CD4-positive, alpha-beta T cell treated with Interleukin-15 for 4 hours (primary cell): ENCODE results near the gene COL17A1.
A peak's percentile ranks its signal among the peaks of the same experiment; 100 is the strongest.

Experiments used
- DNase-seq: peaks from one replicate; pipeline ENCODE4 v3.0.0-alpha.2; 2020; ENCODE audit warnings: low spot score

COL17A1 gene

DNA sequence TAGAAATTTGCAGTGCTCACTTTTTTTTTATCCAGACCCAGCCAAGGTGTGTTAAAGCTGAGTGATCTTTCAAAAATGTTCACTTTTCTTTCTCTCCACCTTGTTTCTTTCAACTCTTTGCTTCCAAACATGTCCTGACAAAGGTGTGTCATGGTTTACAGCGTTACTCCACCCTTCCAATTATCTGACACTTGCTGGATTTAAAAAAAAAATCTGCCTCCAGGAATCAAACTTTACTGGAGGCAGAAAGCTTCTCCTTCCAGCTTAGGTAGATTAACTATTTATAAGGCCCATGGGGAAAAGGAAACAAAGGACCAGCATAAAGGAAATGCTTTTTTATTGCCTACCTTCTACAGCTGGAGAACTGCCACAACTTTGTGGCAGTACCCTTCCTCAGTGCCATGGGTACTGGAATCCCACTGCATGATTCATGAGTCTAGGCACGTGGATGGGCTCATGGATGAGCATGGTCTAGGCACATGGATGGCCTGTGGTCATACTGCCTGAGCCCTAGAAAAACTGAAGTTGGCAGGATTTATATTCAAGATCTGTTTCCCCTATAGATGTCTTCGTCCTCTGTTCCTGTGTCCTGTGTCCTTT lies at the start of gene COL17A1:
COL17A1 (minus strand) TSS at position 80 of the 600 bp plus-strand sequence. CDS start 5,207 bp downstream, outside the sequence.
- no peak for DNase-seq

DNA sequence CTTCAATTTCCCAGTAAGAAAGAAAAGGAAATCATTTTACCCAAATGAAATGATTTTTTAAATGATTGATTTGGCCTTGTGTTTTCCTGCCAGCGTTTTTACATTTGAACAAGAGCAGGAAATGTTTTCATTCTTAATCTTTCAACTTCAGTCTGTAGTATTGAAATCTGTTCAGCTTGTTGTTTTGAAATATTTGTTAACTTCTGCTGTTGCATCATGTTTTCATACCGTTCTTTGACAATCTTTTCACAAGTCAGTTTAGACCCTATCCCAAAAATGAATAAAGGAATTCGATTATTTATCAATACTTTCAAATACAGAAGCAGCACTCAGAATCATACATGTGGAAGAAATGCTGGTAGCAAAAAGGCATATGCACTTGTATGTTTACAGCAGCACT lies 44.4 kb upstream of the COL17A1 start:
- no peak for DNase-seq

DNA sequence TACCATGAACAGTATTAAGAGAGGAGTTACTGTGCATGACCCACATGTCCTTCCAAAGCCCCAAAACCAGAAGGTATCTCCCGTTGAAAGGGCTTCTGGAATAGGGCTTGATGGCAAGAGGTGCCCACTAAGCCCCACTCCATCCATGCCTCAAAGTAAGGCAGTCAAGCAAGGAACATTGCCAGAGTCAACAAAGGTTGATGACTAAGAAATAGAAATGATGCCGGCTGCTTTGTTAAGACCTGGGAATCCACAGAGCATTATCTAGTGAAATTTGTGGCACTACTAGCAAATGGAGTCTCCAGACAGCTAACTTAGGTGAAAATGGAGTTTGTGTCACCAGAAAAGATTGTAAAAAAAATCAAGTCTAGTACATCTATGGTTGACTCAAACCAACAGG lies 42.5 kb upstream of the COL17A1 start:
- DNase-seq: no peak

DNA sequence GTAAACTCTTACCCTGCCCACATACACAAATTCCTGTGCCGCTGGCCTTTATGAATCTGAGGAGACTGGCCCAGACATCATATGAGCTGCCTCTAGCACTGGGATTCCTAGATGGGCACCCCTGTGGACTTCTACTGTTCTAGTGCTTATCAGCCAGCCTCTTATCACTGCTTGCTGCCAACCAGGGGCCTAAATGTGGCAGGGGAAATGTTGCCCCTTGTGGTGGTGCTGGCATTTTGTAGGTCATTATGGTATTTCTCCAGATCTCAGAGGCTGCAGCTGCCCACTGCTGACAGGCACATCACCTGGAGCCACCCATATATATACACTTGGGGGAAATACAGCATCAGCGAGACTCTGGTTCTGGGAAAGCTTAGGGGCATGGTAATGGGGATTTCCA lies 41.7 kb upstream of the COL17A1 start:
- no peak for DNase-seq

DNA sequence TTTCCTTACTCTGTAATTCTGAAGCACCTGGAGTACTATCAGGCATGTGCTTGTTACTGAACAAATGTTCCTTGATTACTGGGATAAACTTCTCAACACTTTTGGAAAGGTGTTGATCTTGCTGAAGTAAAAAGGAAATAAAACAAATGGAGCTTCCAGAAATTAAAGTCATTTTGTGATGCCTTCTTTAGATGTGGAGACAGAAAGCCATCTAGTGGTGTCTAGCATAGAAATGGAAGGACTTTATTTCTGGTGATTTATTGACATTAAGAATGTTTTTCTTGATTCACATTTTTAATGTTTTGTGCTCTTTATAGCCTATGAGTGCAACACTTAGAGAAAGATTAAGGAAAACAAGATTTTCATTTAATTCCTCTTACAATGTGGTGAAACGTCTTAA lies 37.7 kb upstream of the COL17A1 start:
- DNase-seq: peak; percentile 21

DNA sequence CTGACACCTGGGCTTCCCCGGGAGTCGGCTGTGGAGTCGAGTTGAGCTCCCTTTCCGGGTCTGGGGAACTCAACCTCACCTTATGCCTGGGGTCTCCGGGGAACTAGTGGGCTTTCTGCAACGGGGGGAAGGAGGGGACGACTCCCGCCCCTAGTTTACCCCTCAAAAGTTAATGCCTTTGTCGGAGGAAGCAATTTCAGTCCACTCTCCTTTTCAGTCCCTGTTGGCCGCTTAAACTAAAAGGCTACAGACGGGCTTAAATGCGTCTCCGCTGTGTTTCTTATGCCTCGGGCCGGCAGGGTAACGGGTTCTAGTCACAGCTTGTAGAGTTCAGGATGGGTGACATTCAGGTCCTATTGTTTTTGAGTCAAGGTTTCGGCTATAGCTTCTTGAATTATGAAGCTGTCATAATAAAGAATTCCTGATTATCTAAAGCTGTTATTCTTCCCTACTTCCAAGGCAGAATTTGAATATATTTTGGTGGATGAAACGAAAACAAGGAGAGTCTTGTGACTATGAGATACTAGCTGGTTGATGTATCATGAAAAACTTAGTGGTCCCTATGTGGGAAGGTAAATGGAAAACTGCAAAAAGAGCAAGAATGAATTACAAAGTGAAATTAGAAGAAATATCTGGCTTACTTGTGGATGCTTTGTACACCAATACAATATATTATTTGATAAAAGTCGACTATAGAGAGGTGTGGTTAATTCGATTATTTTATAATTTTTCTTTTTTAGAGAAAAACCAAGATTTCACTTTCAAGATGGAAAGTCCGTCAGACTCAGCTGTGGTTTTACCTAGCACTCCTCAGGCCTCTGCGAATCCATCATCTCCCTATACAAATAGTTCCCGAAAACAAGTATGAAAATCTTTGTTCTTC lies 36.8 kb upstream of the COL17A1 start:
- no peak for DNase-seq

DNA sequence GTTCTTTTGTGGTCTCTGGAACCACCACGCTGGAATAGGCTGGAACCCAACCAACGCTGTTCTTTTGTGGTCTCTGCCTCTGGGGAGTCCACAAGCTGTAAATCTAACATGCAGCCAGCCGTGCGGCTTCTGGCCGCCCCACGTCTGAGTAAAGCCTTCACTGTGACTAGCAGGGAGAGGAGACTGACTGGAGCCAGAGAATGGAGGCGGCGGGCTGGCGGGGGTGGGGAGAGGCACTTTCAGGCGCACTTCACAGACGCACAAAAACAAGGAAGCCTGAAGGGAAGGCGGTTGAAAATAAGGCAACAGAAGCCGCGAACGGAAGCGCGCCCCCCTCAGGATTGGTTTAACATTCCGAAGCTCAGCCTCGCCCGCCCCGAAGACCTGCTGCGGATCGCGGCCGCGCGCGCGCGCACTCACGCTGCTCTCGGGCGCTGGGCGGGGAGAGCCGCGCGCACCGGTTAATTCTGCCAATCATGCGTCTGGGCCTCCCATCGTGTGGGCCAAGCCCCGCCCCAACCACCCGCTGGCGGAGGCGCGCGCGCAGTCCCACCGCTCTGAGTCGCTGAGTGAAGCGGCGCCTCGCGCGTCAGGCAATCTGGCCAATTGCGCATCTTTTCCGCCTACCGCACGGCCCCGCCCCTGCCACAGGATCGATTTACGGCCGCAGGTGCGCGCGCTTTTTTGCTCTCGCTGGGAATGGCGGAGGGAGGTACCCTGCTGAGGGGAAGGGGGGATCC lies 36.0 kb upstream of the COL17A1 start, which contains the start of gene SFR1:
SFR1 (plus strand) TSS at position 687 of the 740 bp plus-strand sequence; CDS start at position 700, 13 bp downstream.
- DNase-seq: peak; percentile 99

DNA sequence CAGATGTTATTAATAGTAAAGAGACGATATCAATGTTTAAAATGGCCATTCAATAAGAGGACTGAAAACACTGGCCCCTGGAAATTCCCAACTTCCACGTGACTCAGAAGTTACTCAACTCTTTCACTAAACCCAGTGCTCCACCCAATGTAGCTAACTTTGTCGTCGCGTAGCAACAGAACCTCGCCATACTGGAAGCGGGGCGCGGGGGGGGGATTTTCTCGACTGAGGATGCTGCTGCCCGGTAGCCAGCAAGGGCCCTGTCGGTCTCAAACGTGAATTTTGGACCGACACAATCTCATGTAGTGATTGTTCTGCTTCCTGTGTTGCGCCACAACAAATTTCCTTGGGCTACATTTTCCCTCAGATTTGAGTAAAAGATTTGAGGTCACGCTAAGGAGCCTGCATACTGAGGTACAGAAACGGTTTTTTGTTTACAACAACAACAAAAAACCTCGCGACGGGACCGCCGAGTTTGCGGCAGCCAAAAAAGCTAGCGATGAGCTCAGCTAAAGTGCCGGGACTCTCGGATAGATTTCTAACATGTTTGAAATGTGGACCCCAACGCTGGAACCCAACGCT lies 35.3 kb upstream of the COL17A1 start:
- peak; percentile 95 for DNase-seq

DNA sequence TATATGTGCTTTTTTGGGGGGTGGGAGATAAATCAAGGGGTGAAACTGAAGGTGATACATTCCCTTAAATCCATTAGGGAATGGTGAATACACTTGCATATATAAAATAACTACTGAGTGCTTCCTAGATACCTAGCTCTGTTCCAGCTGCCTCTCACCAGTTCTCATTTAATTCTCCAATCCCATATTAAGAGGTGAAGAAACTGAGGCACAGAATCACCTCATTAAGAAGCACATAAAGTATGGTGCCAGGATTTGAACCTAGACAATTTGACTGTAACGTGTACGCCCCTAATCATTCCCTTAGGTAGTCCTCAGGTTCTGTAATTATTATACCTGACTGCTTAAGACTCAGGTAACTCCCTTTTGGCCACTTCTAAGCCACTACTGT lies 34.8 kb upstream of the COL17A1 start:
- no peak for DNase-seq

DNA sequence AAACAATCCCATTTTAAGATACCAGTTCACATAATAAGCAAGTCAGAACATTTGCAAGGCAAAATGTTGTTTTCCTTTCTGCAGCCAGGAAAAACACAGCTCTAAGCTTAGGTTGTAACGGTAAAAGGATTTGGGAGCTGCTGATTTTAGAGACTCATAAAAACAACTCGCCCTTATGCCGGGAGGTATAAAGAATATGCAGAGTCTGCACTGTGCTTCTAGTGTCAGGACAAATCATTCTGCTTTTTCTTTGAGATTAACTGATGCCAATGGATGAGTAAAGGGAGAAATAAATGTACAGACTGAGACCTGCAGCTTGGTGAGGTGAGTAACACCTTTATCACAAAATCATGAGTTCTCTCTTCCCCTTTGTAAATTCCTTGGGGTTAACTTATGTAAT lies 34.3 kb upstream of the COL17A1 start:
- no peak for DNase-seq

DNA sequence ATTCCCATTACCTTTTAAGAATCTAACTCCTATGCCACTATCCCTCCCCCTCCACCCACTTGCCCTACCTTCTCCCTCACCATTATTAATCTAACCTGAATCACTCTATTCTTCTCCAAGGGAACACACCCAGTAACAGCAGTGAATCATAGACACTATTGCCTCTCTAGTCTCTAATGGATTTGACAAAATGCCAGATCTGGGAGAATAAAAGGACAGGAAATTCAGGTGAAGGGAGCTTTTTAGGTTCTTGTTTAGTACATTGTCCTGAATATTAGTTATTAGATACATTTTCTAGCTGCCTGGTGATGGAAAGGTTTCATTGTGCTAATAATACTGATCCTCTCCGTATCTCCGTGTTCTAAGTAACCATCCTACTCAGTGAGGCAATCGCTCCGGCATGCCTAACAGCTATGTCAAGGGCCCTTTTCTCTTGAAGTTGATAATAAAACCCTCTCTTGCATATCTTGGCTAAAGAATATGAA lies 32.2 kb upstream of the COL17A1 start:
- DNase-seq: no peak

DNA sequence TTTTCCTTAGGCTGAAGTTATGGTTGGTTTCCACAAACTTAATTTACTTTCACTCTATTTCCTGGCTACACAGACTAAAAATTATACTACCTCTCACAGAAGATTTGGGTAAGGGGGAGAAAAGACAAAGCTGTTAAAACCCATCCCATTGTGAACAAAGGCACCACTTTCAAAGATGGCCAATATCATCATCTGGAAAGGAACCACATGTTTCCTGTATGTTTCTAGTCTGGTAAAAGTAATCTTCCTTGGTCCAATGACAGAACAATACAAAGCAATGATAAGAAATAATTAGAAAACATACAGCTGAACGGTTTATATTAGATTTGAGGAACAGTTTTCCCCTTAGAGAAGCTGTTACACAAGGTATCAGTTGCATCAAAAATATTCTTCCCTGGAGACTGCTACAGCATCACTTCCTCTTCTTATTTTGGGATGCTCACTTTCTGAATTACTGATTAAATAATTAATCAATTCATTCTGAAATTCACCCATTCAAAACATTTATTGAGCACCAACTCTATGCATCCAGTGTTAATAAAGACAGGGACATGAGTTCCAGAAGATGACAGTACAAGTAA lies 27.8 kb upstream of the COL17A1 start:
- no peak for DNase-seq

DNA sequence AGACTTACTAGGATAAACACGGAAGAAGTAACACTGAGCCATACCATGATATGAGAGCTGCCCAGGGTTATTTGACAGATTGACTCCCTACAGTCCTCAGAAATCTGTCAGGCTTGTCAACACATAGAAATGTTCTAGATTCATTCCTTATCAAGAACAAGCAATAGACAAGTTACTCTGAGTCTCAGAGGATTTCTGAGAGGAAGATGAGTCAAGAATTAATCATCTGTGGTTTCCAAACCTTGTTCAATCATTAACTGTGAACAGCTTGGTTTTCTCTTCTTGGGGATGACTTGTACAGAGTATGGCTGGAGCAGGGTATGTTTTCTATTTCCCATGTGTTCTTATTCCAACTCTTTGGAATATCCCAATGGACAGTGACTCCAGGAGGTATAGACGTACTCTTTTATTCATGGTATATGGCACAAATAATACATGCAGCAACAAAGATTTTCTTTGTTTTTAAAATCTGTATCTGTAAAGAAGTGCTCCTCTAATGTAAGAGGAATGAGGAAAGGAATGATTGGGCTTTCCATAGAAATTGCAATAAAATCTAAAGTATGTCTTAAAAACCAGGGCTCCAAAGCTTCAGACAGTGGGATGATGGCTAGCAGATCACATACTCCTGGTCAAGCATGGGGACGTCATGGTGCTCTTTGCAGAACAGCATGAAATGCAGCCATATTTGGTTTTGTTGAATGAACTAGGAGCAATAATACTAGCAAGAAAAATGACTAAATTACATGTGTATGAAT lies 24.4 kb upstream of the COL17A1 start:
- peak; percentile 23 for DNase-seq

DNA sequence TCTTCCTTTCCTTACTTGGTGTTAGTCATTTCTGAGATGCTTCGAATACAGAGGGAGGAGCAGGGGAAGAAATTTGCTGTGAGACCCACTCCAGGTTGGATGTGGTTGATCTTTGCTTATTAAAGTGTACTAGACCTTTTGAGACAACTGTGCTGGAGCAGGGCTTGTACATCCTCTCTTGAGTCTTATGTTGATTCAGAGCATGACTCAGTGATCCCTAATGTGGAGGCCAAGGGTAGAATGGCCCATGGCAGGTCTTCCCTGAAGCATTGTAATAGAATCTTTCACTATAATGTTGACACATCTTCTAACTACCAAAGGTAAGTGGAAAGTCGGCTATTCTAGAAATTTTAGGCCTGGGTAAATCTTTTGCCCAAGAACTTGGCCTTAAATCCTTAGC lies 19.2 kb upstream of the COL17A1 start:
- no peak for DNase-seq

DNA sequence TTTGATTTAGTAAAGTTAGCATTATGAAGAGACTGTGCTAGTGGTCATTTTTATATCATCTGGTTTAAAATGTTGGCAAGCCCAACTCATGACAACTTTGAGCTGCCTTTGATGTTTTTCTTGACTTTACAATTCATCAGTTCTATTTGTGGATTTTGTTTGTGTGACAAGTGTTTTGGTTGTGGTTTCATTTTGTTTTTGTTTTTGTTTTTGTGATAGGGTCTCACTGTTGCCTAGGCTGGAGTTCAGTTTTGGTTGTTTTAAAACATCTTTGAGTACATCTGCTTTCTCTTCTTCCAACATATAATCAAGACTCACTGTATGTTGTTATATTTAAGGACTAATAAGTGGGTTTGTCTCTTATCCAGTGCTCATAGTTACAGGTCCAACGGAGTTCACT lies 18.7 kb upstream of the COL17A1 start:
- DNase-seq: no peak

DNA sequence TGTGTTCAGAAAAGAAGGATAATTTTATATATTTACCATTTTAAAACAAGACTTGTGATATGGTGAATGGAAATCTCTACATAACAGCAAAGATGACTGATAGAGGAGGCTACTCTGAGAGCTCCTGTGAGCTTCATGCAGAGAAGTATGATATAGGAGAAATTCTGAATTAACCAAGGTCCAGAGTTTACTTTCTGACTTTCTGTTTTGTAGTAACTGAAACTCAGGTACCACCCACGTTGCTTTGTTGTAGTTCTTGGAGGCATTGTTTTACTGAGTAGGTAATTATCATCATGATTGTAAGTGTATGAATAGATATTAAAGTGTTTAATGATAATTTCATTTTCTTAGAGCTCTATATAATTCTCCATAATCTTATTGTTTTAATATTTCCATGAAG lies 18.3 kb upstream of the COL17A1 start:
- DNase-seq: no peak

DNA sequence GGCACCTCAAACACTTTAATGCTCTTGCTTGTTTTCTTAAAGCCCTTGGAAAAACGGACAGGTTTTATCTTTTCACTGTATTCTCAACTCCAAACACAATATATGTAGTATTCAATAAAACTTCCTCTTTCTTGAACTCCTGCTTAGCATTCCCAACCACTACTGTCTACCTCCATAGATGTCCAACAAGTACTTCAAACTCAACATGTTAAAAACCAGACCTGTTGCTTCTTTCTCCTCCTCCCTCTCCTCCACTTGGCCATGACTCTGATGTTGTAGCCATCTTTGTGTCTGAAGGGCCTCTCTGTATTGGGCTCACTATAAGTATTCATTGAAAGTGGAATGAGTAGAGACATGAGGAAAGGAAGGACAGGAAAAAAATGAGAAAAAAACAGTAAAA lies 16.2 kb upstream of the COL17A1 start:
- DNase-seq: no peak

DNA sequence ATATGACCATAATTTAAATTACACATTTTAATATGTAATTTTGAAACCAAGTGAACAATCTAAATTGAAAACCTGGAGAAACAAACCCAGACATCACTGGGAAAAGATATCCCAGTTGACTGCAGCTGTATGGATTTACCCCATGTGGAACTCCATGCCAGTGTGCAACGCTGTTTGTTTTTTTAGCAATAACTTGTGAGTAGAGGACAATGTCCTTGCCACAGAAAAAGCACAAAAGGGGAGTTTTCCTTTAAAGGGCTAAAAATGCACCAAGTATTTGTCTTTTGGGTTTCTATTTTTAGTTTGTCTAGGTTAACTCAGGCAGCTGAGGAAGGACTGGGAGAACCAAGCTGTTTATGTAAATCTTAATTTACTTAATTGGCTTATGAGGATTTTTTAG lies 15.1 kb upstream of the COL17A1 start:
- no peak for DNase-seq

DNA sequence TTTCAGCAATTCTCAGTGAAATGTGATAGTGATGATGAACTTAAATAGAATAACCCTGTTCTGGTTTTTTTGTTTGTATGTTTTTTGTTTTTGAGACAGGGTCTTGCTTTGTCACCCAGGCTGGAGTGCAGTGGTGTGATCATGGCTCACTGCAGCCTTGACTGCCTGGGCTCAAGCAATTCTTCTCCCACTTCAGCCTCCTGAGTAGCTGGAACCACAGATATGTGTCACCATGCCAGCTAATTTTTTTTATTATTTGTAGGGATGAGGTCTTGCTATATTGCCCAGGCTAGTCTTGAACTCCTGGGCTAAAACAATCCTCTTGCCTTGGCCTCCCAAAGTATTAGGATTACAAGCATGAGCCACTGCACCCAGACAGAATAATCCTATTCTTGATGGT lies 14.3 kb upstream of the COL17A1 start:
- no peak for DNase-seq

DNA sequence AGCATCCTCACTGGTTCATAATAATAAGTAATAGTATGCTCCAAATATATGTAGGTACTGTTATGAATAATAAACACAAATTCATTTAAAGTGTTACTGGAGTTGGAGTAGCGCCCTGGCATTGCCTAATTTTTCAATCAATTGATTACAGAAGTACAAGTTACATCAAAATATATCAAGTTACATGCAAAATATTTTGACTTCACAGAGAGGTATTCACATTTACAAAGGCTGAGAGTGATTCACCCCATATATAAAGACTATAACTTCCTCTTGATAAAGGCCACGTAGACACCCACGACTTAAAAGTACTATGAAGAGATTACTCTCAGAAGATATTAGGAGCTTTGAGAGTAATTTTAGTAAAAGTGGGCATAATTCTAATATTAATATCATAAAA lies 13.6 kb upstream of the COL17A1 start:
- no peak for DNase-seq

DNA sequence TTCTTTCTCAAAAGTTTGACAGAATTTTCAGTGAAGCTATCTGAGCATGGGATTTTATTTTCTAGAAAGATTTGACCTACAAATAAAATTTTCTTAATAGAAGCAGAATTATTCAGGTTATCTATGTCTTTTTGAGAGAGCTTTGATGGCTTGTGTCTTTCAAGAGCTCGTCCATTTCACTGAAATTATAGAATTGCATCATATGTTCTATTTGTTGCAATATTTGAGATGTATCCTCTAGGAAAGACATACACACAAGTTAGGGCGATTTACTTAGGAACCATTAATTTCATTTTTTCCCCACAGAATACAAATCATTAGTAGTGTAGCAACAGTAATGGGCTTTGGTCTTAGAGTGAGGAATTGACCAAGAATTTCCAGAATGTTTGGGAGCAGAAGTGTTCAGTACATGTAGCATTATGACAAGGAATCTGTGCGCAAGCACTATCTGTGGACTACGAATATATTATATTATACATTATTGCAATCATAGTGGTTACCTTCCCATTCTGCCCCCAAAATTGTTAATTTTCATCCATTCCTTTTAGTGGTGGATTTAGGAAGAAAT lies 12.8 kb upstream of the COL17A1 start:
- DNase-seq: no peak
